Measurements from ENCODE around the gene AHCYL2. TPM values are rescaled to one million over a fixed set of nuclear protein-coding genes. Genes with fewer than 3 reads are reported as not detected.

The AHCYL2 gene
- total and polyA plus RNA-seq, 4 donors = 2.0 to 10.0 (median 3.6) TPM

DNA sequence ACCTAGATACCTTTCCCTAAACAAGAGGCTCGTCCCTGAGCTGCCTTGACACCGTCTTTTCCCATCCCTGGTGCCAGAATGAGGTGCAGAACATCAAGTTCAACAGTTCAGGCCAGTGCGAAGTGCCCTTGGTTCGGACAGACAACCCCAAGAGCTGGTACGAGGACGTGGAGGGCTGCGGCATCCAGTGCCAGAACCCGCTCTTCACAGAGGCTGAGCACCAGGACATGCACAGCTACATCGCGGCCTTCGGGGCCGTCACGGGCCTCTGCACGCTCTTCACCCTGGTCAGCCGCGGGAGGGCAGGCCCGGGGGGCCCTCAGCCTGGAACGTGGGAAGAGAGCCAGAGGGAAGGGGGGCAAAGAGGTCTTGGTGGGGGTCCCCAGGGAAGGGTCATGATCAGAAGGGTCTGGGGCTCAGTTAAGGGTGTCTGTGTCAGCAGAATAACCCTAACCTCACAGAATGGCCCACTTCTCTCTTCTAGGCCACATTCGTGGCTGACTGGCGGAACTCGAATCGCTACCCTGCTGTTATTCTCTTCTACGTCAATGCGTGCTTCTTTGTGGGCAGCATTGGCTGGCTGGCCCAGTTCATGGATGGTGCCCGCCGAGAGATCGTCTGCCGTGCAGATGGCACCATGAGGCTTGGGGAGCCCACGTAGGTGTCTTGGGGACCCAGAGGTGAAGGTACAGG is 19.6 kb upstream of the AHCYL2 start:
- 93% methylated on average over 29 of the region's 29 CpGs for WGBS
- no peak for TF ChIP-seq FOXA2 (IDR thresholded peaks at IDR 0.05)
- TF ChIP-seq RXRA (IDR thresholded peaks at IDR 0.05) = no peak
- no peak for TF ChIP-seq TAF1 (conservative IDR thresholded peaks at IDR 0.05)
- TF ChIP-seq, protein P1, sequence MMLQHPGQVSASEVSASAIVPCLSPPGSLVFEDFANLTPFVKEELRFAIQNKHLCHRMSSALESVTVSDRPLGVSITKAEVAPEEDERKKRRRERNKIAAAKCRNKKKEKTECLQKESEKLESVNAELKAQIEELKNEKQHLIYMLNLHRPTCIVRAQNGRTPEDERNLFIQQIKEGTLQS (IDR thresholded peaks at IDR 0.05) = no peak
- TF ChIP-seq JUND (IDR thresholded peaks at IDR 0.05) = no peak
- TF ChIP-seq, protein P2, sequence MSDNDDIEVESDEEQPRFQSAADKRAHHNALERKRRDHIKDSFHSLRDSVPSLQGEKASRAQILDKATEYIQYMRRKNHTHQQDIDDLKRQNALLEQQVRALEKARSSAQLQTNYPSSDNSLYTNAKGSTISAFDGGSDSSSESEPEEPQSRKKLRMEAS (IDR thresholded peaks at IDR 0.05) = no peak
- no peak for TF ChIP-seq EGR1 (IDR thresholded peaks at IDR 0.05; ENCODE audit: low read depth in 2 of 2)
- TF ChIP-seq YY1 (IDR thresholded peaks at IDR 0.05) = no peak
- no peak for TF ChIP-seq SP1 (IDR thresholded peaks at IDR 0.05)
- no peak for TF ChIP-seq RAD21 (IDR thresholded peaks at IDR 0.05)
- no peak for TF ChIP-seq FOXA1 (IDR thresholded peaks at IDR 0.05)
- DNase-seq (ENCODE audit: low spot score) = no peak
- Histone ChIP-seq H3K9me3 (ENCODE audit: control insufficient read depth in 4 of 4, low read length in 3 of 4) (no peaks in the 10 kb centered on the region), H3K4me3 (ENCODE audit: low read depth in 1 of 3, low read length in 3 of 3) (no peak overlapping the region), H3K27ac (ENCODE audit: low read depth in 1 of 2, low read length in 2 of 2) (no peak overlapping the region), H3K27me3 (ENCODE audit: control insufficient read depth in 4 of 4, insufficient read depth in 4 of 4, low read length in 3 of 4) (no peaks in the 10 kb centered on the region), H3K9ac (ENCODE audit: low read depth in 1 of 2, low read length in 2 of 2) (no peak overlapping the region), H3K36me3 (ENCODE audit: control insufficient read depth in 4 of 4, insufficient read depth in 3 of 4, low read depth in 1 of 4, low read length in 3 of 4) (no peaks in the 10 kb centered on the region), H3K4me1 (ENCODE audit: control insufficient read depth in 4 of 4, insufficient read depth in 4 of 4, low read length in 3 of 4) (peaks cover 10 to 76% (median 57%) of the 10 kb centered on the region in 4 donors)

DNA sequence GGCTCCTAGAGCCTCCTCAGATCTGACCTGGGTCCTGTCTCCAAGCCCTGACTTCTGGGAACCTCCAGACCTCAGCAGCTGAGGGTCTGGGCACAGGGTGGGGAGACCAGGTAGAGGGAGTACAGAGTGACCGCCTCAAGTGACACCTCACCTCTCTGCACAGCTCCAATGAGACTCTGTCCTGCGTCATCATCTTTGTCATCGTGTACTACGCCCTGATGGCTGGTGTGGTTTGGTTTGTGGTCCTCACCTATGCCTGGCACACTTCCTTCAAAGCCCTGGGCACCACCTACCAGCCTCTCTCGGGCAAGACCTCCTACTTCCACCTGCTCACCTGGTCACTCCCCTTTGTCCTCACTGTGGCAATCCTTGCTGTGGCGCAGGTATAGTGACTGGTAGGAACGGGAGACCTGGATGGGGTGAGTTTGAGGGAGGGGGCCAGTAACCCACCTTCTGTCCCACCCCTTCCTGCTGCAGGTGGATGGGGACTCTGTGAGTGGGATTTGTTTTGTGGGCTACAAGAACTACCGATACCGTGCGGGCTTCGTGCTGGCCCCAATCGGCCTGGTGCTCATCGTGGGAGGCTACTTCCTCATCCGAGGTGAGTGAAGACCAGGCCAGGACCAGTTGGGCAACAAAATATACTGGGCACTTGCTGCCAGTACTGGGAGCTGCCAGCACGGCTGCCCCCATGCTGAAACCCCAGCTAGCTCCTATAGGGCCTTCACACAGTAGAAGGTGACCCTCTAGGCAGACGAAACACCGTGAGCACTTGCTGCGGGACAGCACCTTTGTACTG is 18.6 kb upstream of the AHCYL2 start:
- Histone ChIP-seq H3K27ac (ENCODE audit: low read depth in 1 of 2, low read length in 2 of 2) (no peak overlapping the region), H3K36me3 (ENCODE audit: control insufficient read depth in 4 of 4, insufficient read depth in 3 of 4, low read depth in 1 of 4, low read length in 3 of 4) (peaks cover 0 to 2% (median under 1%) of the 10 kb centered on the region in 4 donors), H3K9ac (ENCODE audit: low read depth in 1 of 2, low read length in 2 of 2) (no peak overlapping the region), H3K9me3 (ENCODE audit: control insufficient read depth in 4 of 4, low read length in 3 of 4) (no peaks in the 10 kb centered on the region), H3K4me3 (ENCODE audit: low read depth in 1 of 3, low read length in 3 of 3) (no peak overlapping the region), H3K4me1 (ENCODE audit: control insufficient read depth in 4 of 4, insufficient read depth in 4 of 4, low read length in 3 of 4) (peaks cover 10 to 76% (median 58%) of the 10 kb centered on the region in 4 donors), H3K27me3 (ENCODE audit: control insufficient read depth in 4 of 4, insufficient read depth in 4 of 4, low read length in 3 of 4) (no peaks in the 10 kb centered on the region)
- no peak for DNase-seq (ENCODE audit: low spot score)
- WGBS = 62% methylated on average over 18 of the region's 18 CpGs
- TF ChIP-seq HNF4A (conservative IDR thresholded peaks at IDR 0.05) (no peak), YY1 (IDR thresholded peaks at IDR 0.05) (no peak), HNF4G (IDR thresholded peaks at IDR 0.05) (no peak), TAF1 (conservative IDR thresholded peaks at IDR 0.05) (no peak), JUND (IDR thresholded peaks at IDR 0.05) (no peak), RAD21 (IDR thresholded peaks at IDR 0.05) (no peak), FOXA1 (IDR thresholded peaks at IDR 0.05) (no peak), RXRA (IDR thresholded peaks at IDR 0.05) (no peak), SP1 (IDR thresholded peaks at IDR 0.05) (no peak), FOXA2 (IDR thresholded peaks at IDR 0.05) (no peak)
- TF ChIP-seq, protein P3, sequence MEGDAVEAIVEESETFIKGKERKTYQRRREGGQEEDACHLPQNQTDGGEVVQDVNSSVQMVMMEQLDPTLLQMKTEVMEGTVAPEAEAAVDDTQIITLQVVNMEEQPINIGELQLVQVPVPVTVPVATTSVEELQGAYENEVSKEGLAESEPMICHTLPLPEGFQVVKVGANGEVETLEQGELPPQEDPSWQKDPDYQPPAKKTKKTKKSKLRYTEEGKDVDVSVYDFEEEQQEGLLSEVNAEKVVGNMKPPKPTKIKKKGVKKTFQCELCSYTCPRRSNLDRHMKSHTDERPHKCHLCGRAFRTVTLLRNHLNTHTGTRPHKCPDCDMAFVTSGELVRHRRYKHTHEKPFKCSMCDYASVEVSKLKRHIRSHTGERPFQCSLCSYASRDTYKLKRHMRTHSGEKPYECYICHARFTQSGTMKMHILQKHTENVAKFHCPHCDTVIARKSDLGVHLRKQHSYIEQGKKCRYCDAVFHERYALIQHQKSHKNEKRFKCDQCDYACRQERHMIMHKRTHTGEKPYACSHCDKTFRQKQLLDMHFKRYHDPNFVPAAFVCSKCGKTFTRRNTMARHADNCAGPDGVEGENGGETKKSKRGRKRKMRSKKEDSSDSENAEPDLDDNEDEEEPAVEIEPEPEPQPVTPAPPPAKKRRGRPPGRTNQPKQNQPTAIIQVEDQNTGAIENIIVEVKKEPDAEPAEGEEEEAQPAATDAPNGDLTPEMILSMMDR (IDR thresholded peaks at IDR 0.05; ENCODE audit: low read depth, low read length, missing input control) = no peak
- TF ChIP-seq, protein P4, sequence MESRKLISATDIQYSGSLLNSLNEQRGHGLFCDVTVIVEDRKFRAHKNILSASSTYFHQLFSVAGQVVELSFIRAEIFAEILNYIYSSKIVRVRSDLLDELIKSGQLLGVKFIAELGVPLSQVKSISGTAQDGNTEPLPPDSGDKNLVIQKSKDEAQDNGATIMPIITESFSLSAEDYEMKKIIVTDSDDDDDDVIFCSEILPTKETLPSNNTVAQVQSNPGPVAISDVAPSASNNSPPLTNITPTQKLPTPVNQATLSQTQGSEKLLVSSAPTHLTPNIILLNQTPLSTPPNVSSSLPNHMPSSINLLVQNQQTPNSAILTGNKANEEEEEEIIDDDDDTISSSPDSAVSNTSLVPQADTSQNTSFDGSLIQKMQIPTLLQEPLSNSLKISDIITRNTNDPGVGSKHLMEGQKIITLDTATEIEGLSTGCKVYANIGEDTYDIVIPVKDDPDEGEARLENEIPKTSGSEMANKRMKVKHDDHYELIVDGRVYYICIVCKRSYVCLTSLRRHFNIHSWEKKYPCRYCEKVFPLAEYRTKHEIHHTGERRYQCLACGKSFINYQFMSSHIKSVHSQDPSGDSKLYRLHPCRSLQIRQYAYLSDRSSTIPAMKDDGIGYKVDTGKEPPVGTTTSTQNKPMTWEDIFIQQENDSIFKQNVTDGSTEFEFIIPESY (IDR thresholded peaks at IDR 0.05) = no peak
- TF ChIP-seq, protein P1 (IDR thresholded peaks at IDR 0.05) = no peak
- TF ChIP-seq, protein P5, sequence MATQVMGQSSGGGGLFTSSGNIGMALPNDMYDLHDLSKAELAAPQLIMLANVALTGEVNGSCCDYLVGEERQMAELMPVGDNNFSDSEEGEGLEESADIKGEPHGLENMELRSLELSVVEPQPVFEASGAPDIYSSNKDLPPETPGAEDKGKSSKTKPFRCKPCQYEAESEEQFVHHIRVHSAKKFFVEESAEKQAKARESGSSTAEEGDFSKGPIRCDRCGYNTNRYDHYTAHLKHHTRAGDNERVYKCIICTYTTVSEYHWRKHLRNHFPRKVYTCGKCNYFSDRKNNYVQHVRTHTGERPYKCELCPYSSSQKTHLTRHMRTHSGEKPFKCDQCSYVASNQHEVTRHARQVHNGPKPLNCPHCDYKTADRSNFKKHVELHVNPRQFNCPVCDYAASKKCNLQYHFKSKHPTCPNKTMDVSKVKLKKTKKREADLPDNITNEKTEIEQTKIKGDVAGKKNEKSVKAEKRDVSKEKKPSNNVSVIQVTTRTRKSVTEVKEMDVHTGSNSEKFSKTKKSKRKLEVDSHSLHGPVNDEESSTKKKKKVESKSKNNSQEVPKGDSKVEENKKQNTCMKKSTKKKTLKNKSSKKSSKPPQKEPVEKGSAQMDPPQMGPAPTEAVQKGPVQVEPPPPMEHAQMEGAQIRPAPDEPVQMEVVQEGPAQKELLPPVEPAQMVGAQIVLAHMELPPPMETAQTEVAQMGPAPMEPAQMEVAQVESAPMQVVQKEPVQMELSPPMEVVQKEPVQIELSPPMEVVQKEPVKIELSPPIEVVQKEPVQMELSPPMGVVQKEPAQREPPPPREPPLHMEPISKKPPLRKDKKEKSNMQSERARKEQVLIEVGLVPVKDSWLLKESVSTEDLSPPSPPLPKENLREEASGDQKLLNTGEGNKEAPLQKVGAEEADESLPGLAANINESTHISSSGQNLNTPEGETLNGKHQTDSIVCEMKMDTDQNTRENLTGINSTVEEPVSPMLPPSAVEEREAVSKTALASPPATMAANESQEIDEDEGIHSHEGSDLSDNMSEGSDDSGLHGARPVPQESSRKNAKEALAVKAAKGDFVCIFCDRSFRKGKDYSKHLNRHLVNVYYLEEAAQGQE (IDR thresholded peaks at IDR 0.05) = no peak
- TF ChIP-seq, protein P2 (IDR thresholded peaks at IDR 0.05) = no peak
